Measurements from ENCODE around the gene SMIM11.
"Not testable (repeated sequence)": the region's sequence is repeated elsewhere in the genome, so short reads cannot be mapped to it uniquely, and the experiment has no call there.

The SMIM11 gene, protein sequence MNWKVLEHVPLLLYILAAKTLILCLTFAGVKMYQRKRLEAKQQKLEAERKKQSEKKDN

DNA sequence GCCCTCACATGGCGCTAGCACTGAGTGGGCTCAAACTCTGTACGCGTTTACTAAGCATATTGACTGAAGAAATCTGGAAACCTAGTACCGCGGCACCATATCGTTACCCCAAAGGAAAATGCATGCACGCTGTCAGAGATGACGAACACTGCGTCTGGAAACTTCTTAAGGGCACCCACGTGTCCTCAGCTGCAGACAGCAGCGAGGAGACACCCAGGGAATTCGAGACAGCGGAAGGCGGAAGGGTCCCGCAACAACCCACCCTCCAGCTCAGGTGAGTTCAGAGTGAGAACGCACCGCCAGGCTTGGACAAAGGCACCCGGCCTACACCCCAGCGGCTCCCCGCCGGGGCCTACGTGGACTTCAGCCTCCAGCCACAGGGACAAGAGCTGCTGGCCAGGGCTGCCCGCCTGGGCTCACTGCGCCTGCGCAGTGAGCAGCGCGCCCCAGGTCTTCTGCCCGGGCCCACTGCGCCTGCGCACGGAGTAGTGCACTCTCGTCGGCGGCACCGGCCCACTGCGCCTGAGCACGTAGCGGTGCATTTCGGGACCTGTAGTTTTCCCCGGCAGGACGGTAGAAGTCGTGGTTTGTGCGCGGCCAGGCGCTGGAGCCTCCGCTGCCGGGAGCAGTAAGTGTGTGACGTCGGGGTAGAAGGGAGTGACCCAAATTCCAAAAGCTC, at the start of gene SMIM11:
SMIM11 (plus strand) TSS at position 568 of the 679 bp plus-strand sequence. CDS start 3,998 bp downstream, outside the sequence.
- not testable (repeated sequence) for DNase-seq

DNA sequence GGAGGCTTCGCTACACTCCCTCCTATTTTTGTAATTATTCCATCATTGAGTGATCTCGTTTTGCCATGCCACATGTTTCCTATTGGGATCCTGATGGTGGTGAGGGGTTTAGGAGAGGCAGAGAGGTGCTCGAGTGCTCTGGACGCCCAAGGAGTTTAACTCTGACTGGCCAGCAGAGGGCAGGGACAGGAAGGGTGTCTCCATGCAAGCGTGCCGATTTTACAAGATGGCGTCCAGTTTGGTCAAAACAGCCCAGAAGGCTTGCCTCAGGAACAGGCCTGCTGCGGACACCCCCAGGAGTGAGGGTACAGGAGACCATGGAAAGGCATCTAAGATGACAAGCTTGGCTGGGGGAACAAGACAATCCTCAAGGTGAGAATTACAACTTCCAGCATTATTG, 45.3 kb upstream of the SMIM11 start:
- DNase-seq = no peak

DNA sequence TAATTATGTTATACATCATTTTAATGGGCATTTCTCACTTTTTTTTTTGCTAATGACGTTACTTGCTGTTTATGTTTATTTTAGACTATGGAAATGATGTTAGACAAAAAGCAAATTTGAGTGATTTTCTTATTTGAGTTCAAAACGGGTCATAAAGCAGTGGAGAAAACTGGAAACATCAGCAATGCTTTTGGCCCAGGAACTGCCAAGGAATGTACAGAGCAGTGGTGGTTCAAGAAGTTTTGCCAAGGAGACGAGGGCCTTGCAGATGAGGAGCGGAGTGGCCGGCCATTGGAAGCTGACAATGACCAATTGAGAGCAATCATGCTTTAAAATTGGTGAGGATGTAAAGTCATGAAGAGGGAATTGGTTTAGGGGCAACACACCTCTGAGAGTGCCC, 43.6 kb upstream of the SMIM11 start:
- no peak for DNase-seq

DNA sequence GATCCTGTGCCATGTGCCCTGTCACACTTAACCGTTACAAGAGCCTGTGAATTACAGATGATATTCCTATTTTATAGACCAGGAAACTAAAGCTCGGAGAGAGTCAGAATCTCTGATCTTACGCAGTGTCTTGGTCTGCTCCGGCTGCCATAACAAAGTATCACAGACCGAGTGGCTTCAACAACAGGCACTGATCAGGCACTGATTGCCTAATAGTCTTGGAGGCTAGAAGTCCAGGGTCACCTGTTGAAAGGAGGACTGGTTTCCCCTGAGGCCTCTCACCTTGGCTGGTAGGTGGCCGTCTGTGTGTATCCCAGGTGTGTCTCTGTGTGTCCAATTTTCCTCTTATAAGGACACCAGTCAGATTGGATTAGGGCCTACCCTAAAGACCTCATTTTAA, 43.0 kb upstream of the SMIM11 start:
- no peak for DNase-seq

DNA sequence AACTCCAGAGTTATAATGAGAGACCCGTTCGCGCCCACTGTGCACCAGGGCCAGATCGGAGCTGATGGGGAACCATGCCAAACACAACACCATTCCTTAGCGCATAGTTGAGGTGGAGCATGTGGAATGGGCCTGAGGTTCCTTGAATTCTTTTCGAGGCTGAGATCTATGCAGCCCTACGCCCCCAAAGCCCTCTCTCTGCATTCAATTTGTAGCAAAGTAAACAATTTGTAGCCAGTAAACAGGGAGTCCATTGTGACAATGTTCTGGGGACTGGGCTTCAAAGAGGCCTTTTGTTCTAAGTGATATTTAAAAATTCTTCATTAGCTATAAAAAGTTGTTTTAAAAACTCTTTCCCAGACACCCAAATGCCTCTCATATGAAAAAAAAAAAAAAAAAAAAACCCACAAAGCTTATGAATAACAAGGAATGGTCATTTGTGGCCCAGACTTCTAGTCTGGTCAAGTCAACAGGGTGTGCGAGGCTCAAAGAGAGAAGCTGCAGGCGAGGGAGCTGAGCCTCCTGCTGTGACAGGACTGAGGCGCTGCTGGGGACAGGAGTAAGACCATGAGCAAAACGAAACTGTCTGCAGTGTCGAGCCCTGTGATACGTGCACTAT, 42.1 kb upstream of the SMIM11 start:
- DNase-seq = no peak

DNA sequence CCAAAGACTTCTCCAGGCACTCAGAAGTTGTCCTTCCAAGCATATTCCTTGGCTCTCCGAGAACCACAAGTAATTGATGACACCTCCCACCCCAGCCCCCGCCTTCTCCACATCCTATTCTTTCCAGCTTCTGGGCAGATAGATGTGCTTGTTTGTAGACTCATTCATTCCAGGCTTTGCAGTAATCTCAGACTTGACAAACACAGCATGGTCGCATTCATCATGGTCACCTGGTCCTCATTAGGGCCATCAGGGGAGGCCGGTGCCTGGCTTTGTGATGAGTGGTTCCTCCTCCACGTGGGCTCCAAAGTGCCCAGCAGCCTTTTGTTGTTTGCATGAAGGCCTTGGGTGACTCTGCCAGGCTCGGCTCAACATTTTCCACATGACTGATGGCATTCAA, 40.0 kb upstream of the SMIM11 start:
- no peak for DNase-seq

DNA sequence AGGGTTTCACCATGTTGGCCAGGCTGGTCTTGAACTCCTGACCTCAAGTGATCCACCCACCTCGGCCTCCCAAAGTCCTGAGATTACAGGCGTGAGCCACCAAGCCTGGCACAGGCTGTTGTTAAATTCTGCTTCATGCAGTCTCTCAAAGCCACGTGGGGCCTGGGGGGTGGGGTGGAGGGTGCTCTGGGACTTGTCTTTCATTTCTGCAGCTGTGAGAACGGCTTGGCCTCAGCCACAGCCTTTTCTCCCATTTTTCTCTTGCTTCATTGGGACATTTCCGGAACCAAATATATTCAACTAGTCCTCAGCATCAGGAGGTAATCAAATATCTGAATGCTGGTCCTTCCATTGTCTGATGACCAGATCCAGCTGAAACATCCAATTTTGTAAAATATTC, 39.1 kb upstream of the SMIM11 start:
- DNase-seq = no peak

DNA sequence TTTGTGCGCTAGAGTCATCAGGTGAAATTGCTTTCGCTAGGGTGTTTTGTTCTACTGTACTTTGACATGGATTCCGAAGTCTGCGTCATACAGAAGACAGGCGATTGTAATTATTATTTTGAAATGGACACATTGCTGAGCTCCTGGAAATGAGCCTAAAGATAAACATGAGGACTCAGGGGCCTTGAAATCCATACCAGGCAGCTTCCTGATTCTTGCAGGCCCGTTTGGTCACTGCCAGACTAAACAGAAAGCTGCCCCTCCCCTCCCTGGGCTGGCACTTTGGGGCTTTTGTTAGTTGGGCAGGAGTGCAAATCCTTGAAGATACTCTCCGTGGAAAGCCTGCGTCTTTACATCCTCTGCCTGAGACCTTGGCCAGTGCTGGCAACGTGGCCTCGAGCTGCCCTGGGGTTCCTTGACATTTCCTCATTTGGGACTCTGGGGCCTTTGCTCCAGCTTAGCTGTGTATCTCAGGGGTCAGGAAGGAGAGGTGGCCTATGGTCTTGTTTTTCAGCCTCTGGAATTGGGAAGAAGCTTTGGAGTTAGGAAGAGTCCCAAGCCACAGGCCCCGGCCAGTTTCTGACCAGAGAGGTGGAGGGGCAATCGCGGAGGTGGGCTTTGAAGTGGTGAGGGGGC, 38.4 kb upstream of the SMIM11 start:
- DNase-seq = no peak

DNA sequence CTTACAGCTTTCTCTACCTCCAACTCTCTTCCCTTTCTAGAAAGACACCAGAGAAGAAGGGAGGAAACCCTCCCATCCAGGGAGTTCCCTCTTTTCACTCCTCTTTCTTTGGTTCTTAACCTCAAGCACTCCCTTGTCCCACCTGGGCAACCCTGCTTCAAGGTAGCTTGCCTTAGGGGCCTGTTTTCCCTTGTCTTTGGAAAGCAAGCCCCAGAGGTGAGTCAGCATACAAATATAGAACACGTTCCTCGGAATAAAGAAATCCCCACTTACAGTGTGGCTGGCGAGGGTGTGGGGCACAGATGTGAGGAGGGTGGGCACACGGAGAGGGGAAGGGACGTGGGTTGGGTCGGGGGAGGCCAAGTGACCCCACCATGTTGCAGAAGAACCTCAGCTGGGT, 37.6 kb upstream of the SMIM11 start:
- no peak for DNase-seq

DNA sequence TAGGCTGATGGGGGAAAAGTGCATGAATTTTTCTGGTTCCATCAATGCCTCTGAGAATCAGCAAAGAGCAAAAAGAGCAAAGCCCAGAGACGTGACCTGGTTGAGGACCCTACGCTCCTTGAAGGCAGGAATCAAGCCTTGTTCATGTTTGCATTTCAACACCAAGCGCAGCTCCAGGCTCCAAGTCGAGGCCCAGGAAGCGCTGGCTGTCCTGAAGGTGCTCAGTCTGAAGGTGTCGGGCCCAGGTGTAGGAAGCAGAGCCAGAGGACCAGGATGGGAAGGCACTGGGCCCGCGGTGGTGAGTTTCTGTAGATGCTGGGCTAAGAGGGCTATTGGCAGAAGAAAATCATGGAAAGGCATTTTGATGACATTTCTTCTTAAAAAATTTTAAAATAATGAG, 37.1 kb upstream of the SMIM11 start:
- DNase-seq = no peak

DNA sequence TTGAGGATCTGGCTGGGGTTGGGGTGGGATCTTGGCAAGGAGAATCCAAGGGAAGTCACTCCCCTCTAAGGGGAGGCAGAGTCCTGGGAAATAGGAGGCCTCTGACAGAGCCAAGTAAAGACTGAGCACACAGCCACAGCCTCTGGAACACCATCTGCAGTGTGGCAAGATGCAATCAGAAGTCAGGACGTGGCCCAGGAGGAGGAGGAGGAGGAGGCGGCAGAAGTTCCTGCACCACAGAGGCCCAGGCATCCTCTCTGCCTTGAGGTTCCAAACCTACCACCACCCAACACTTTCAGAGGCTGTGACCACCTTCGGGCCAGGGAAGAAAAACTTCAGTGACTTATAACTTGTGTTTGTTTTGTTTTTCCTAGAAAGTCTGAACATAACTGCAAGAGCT, 35.2 kb upstream of the SMIM11 start:
- DNase-seq = no peak

DNA sequence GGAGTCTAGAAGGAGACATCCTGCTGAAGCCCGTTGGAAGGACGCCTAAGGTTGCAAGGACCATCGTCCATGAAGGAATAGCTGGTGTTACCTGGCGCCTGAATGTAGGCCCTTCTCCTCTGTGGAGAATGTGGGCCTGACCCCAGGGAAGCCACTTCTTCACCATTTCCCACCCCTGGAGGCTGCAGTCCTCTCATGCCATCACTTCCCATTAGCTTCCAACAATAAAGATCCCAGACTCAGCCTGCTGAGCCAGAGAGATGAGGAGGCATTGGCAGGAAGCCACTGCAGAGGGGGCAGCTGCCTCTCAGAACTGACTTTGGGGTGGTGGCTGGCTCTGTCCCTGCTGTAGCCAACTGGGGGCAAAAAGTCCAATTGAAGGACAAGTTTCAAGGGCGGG, 32.8 kb upstream of the SMIM11 start:
- no peak for DNase-seq

DNA sequence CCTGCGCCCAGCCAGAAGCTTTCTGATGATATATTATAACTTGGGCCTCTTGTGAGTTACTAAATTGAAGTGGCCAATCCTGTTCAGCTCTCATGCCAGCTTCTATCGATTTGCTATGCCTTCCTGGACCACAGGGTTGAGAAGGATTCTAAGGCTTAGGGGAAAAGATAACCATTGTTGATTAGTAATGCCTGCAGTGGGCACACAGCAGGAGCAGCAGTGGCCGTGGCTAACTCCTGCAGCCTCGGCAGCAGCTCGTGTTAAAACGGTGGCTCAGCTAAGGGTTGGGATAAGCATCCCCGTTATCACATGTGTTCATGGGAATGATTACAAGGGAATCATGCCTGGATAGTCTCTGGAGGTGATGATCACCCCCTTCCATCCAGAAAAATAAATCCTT, 32.0 kb upstream of the SMIM11 start:
- DNase-seq = no peak

DNA sequence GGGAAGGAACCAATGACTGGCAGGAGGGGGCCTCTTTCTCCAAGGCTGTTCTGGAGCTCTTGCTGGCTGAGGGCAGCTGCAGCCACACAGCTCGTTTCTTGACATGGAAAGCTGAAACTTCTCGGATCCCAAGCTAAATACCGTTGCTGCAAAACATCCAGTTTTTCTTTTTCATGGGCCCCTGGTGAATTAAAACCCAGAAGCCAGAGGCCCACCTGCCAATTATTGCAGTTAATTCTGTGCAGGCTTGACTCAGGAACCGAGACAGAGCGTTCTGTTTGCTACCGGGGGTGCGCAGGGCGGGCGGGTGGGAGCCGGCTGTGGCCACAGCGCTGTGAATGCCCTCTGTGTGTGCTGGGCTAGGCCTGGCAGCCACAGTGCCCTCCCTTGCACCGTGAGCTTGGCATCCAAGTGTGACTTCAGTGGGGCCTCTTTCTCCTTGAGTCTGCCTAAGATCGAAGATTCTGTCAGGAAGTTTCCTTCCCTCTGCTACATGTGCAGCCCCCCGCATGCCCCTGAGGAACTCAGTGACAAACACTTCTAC, 31.4 kb upstream of the SMIM11 start:
- DNase-seq = no peak

DNA sequence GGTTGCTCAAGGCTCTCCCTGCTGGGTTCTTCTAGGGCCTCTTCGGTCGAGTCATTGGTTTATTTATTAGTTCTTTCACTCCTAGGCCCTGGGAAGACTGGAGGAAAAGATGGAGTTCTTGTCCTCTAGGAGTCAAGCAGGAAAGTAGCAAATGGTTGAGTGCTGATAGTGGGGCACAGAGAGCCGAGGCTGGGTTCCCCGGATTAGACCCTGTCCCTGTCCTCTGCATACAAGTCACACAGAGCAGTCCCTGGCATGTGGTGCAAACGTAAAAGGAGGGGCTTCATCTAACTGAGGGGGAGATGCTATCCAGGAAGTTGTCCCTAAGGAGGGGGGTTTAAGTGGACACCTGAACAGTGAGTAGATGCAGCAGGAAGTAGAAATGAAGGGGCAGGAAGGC, 30.7 kb upstream of the SMIM11 start:
- no peak for DNase-seq

DNA sequence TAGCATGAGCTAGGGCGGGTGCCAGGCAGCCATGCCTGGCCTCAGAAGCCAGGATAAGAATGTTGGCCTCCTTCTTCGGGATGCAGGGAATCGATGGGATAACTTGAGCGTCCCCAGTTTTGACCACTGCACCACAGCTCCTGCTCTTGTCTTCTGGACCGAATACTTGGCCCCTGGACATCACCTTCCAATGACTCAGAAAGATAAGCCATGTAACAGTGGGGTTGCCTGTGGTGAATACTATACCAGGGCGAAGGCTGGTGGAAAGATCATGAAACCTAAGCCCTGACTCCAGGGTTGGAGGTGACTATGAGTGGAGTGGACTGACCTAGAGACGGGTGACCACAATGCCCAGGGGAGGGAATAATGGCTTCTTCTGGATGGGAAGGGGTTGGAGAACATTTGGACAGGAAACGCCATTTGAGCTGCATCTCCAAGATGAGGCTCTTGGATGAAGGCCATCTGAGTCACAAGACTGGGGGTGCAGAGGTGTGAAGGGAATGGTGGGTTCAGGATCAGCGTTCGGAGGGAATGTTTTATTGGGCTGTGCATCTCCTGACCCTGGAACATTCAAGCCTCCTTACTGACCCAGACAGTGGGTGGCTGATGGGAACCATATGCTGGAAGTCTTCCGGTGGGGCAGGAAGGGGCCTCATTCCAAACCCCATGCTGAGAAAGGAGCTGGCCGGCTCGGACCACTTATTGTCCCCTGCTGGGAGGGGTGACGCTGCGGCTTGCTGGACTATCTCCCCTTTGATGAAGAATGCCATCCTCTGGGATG, 30.0 kb upstream of the SMIM11 start:
- DNase-seq = no peak

DNA sequence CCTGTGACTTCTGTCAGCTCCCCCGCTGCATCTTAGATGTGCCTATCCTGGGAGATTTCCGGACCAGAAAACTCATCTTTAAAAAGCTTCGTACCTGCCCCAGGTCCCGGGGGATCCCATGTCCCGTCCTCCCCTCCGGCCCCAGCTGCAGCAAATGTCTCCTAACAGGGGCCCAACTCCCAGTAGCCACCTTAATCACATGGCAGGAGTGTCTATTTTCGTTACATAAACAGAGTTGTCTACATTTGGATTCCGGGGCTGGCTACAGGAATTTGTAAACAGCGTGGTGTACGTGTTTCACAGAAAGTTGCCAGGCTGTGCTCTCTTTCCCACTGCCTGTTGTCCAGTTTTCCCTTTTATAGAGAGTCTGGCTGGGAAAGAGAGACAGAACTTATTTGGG, 29.4 kb upstream of the SMIM11 start:
- DNase-seq = no peak

DNA sequence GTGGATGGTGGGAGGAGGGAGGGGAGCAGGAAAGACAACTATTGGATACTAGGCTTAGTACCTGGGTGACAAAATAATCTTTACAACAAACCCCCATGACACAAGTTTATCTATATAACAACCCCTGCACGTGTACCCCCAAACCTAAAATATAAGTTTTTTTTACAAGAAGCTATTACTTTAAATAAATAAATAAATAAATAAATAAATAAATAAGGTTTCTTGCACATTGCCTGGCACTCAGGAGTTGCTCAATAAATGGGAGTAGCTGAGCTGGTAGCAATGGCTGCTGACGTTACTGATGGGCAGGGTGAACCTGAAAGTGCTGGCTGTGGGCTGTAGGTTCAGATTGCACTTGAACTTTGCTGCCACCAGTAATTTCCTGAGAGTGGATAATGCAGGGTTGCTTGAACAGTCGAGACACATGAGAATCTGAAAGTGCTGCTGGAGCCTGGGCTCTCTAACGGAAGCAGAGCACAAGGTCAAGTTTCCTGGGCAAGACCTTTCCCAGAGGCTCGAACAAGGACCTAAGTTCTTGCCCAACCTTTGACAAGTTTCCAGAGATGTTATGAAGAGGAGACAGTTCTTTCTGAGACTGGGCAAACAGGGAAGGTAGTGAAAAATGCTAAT, 26.3 kb upstream of the SMIM11 start:
- no peak for DNase-seq

DNA sequence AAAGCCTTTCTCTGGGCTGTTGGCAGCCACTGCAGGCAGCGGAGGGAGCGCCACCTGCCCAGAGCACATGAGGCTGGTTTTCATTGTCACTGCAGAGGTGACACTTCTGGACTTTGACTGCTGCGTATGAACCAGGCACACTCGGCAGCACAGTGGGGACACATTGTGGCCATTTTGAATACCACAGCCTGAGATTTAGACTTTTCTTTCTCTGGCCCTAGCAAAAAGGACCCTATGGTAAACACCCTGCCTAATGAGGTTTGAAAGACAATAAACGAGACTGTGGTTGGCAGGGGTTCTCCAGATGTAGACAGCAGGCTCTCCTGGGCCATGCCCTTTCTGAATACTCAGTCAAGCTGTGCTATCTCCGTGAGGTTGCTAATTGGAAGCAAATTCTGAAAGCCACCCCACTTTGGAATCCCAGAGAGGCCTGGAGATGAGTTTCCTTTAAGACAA, 23.5 kb upstream of the SMIM11 start:
- DNase-seq = peak; percentile 16 to 27

DNA sequence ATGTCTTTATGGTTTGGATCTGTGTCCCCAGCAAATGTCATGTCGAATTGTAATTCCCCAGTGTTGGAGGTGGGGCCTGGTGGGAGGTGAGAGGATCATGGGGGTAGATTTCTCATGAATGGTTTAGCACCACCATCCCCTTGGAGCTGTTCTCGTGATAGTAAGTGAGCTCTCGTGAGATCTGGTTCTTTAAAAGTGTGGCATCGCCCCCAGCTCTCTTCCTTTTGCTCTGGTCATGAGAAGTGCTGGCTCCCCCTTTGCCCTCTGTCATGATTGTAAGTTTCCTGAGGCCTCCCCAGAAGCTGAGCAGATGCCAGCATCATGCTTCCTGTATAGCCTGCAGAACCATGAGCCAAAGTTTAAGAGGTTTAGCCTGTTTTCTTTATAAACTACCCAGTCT, 22.8 kb upstream of the SMIM11 start:
- no peak for DNase-seq

DNA sequence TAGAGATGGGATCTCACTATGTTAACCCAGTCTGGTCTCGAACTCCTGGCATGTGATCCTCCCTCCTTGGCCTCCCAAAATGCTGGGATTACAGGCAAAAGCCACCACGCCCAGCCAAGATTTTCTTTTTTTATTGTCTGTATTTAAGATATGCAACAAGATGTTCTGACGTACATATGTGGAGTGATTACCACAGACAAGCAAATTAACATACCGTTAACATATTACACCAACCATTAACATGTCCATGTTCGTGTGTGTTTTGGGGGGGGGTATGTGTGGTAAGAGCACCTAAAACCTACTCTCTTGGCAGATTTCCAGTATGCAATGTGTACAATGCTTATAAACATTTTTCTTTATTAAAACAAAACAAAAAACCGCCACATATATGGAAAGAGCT, 22.1 kb upstream of the SMIM11 start:
- DNase-seq = no peak

DNA sequence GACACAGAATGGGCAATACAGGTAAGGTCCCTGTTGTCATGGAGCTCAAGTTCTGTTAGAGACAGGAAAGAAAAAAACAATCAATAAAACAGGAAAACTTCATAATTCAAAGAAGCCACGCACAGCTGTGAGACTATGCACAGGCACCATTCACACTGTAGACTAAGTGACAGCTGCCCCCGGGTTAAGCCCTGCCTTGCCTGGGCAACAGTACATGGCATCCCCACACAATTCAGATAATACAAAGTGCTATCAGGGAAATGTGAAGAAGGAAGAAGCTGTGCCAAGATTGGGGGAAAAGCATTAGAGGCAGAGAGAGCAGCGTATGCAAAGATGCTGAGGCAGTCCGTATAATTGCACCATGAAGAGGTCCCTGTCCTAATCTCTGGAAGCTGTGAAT, 20.5 kb upstream of the SMIM11 start:
- DNase-seq = no peak

DNA sequence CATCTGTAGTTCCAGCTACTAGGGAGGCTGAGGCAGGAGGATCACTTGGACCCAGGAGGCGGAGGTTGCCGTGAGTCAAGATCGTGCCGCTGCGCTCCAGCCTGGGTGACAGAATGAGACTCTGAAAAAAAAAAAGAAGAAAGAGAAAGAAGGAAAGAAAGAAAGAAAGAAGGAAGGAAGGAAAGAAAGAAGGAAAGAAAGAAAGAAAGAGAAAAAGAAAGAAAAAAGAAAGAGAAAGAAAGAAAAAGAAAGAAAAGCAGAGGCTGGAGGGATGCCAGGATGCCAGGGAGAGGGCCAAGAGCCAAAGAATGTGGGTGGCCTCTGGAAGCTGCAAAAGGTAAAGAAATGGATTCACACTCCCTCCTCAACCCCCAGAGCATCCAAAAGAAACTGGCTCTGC, 19.7 kb upstream of the SMIM11 start:
- no peak for DNase-seq
